HG03442 (cell line): ENCODE measurements around the gene TRPT1.
"Not testable (repeated sequence)": the region's sequence is repeated elsewhere in the genome, so short reads cannot be mapped to it uniquely, and the experiment has no call there.

Experiments used
- ATAC-seq: cut with Tn5 transposase; IDR thresholded peaks from one replicate; pipeline ENCODE4 v1.9.1; 2021; ENCODE audit warnings: mild to moderate bottlenecking, moderate library complexity; ENCODE audit not compliant: unreplicated experiment

Gene TRPT1

DNA sequence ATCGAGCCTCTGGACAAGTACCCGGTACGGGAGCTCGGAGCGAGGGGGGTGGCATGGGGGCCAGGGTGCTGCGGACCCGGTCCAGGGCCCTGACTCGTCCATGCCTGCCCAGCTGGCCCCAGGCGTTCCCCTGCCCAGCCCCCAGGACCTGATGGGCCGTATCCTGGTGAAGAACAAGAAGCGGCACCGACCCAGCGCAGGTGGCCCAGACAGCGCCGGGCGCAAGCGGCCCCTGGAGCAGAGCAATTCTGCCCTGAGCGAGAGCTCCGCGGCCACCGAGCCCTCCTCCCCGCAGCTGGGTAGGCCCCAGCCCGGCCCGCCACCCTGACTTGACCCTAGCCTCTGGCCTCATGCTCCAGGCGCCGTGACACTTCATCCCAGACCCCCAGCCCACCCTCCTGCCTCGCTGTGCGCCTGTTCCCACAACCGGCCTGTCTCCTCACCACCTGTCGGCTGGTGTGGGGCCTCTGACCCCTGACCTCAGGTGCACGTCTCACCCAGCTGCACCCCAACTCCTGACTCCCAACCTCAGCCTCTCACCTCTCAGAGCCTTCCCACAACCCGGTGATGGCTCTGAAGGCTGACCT, 33.1 kb upstream of the TRPT1 start:
- no peak for ATAC-seq

DNA sequence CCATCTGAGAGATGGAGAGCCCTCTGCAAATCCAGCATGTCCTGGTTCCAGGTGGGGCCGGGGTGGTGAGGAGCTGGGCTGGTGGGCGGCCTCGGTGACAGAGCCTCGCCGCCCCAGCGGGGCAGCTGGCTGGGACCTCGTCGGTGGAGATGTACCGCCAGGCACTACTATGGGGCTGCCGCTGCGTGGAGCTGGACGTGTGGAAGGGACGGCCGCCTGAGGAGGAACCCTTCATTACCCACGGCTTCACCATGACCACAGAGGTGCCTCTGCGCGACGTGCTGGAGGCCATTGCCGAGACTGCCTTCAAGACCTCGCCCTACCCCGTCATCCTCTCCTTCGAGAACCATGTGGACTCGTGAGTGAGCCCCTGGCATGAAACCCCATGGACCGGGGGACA, 32.4 kb upstream of the TRPT1 start:
- ATAC-seq = no peak

DNA sequence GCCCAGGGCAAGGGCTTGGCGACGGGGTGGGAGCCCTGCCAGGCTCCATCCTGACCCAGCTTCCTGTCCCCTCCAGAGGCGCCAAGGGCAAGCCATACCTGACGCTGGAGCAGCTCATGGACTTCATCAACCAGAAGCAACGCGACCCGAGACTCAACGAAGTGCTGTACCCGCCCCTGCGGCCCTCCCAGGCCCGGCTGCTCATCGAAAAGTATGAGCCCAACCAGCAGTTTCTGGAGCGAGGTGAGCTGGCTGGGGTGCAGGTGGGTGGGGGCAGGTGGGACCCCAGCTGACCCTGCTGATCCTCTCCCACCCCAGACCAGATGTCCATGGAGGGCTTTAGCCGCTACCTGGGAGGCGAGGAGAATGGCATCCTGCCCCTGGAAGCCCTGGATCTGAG, 30.3 kb upstream of the TRPT1 start:
- no peak for ATAC-seq

DNA sequence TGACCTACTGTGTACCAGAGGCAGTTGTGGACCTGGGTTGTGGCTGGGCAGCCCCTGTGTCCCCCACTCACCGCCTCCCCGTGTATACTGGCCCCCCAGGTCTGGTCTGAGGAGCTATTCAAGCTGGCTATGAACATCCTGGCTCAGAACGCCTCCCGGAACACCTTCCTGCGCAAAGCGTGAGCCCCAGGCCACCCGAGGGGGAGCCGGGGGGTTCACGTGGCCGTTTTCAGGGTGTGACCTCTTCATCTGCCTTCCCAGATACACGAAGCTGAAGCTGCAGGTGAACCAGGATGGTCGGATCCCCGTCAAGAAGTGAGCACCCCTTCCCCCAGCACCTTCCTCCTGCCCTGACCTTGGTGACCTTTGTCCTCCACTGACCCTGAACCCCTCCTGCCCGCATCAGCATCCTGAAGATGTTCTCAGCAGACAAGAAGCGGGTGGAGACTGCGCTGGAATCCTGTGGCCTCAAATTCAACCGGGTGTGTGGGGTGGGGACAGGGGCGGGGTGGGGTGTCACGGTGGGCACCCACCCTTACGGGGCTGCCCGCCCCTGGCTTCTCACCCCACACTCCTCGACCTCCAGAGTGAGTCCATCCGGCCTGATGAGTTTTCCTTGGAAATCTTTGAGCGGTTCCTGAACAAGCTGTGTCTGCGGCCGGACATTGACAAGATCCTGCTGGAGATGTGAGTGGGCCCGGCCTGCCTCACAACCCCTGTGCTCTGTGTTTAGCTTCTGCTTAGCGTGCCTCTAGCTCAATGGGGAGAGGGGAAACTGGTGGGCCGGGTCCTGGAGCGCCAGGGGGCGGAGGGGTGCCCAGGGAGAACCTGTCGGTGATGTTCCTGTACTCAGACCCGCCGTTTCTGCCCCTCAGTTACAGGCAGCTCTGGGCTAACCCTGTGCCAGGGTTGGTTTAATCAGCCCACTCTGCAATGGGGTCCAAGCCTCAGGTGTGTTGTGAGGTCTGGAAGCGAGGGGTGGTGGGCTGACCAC, 29.4 kb upstream of the TRPT1 start:
- no peak for ATAC-seq

DNA sequence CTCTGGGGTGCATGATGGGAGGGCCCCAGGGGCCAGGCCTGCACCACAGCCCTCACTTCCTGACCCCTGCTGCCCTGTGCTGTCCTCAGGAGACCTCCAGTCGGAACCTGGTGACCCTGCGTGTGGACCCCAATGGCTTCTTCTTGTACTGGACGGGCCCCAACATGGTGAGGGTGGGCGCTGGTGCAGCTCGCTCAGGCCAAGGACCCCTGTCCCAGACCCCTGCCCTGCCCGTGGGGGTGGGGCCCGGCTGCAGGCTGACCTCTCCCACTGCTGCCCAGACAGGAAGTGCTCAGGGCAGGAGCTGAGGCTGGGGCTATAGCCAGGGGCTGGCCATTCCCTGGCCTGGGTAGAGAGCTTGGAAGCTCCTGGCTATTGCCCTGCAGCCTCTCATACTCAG, 28.3 kb upstream of the TRPT1 start:
- no peak for ATAC-seq

DNA sequence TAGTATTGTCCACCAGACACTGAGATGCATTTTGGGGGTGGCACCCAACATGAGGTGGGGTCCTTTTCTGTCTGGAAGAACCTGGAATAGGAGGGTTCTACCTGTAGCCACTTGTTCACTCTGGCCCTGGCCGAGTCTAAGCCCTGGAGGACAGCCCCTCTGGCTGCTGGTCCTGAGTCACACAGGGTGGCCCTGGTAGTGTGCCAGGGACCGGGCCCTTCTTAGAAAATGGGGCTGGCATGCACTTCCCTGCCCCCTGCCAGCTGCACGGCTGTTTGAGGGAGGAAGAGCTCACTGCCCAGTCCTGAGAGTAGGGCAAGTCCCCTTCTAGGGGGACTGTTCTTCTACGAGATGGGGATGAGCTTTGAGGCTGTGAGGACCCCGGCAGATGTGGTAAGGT, 27.5 kb upstream of the TRPT1 start:
- ATAC-seq = no peak

DNA sequence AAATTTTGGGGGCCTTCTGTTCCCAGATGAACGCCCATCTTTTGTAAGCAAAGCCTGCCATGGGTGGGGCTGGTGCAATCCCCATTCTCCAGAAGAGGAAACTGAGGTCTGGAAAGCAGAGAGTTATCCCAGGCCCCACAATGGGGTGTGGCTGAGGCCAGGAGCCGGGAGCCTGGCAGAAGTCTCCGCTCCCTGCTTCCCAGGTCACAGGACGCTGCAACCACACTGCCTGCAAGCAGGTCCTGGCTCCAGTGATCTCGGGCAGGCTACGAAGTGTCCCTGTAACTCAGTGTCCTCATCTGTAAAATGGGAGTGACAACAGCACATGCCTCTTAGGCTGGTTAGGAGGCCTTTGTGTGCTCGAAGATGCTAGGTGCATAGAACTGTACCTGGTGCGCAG, 27.1 kb upstream of the TRPT1 start:
- no peak for ATAC-seq

DNA sequence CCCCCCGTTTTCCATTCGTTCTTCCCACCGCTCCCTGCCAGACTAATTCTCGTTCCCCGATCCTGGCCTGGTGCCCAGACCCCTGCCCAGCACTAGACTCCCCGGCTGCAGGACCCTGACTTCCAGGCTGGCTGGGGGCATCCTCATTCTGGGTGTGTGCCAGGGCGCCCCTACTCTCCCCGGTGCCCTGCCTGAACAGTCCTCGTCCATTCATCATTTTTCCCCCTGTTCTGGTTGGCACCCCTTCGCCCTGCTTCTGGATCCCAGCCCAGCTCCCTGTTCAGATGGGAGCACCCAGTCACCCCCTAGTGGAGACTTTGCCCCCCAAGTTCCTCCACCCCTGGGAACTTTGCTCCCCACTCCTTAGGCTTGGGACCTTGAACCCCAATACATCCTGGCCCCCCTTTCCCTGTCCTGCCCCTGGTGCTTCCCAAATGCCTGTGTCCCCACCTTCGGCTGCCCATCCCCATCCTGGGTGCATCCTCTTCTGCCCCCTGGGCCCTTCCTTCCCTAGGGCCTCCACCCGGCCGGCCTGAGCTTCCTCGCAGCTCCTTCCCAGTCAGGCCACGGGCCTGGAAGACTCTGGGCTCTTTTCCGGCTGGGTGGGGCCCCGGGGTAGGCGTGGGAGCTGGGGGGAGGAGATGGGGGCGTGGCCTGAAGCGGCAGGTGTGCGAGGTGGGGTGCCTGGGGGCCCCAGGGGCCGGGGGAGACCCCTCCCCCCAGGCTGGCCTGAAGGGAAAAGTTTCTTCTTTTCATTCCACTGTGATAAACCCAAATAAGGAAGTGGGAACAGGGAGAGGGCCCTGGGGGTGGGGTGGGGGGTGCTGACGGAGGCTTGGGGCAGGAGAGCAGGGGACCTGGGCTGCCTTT, 26.3 kb upstream of the TRPT1 start:
- no peak for ATAC-seq

DNA sequence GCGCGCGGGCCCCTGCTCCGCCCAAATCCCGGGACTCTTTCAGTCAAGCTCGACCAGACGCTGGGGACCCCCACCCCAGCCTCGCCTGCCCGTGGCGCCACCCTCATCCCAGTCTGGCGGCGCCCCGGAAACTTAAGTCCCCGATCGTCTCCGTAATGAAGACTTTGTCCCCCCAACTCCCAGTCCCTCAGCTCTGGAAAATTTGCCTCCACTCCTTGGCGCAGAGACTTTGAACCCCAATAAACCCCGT, 25.7 kb upstream of the TRPT1 start:
- ATAC-seq = no peak

DNA sequence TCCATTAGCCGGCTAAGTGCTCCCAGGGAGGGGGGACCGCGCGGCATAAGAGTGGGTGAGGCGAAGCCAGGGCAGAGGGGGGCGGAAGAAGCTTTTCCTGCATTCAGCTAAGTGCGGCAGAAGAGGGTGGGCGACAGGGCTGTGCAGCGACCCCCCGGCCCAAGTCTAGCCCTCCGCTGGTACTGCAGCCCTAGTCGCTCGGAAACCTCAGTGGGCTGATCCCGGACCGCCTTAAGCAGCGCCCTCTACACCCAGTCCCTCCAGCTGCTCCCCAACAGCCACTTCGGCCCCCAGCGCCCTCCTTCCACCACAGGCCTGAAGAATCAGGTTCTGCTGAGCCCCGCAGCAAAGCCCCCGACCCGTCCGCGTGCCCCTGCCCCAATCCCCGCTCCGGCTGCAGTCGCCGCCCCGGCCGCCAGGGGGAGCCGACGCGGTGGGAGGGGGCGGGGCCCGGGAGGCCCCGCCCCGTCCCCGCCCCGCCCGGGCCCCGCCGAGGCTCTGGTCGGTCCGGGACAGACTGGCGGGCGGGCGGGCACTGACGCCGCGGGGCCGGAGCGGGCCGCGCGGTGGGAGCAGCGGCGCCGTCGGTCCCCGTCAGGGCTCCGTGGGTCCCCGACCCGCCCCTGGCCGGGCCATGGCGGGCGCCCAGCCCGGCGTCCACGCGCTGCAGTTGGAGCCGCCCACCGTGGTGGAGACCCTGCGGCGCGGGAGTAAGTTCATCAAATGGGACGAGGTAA, 25.2 kb upstream of the TRPT1 start, which contains the start of gene PLCB3:
TSS of gene PLCB3 (plus strand) at position 515 of the 737 bp plus-strand sequence. CDS start at position 635, 120 bp downstream.
- ATAC-seq = peak; percentile 48

DNA sequence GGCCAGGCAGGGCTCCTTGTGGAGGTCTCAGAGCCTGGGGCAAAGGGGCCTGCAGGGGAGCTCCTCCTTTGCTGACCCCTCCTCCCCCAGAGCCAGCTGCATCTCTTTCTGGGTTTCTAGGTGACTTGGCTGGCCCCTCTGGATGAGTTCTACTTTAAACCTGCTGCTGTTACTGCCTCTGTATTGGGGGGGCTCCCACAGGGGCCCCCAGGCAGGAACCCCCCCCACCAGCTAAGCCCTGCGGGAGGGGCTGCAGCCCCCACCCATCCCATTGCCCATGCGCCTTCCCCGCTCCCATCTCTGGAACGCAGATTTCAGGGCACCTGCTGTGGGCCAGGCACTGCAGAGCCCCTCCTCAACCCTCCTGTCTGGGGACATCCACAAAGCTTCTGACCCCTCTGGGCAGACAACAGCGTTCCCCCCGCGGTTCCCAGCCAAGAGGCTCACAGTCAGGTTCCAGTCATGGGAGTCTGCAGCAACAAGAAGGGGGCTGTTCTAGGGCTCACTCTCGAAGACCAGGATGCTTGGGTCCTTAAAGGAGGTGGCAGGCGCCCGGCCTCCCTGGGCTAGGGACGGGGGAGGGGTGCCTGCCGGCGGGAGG, 24.5 kb upstream of the TRPT1 start:
- ATAC-seq = no peak

DNA sequence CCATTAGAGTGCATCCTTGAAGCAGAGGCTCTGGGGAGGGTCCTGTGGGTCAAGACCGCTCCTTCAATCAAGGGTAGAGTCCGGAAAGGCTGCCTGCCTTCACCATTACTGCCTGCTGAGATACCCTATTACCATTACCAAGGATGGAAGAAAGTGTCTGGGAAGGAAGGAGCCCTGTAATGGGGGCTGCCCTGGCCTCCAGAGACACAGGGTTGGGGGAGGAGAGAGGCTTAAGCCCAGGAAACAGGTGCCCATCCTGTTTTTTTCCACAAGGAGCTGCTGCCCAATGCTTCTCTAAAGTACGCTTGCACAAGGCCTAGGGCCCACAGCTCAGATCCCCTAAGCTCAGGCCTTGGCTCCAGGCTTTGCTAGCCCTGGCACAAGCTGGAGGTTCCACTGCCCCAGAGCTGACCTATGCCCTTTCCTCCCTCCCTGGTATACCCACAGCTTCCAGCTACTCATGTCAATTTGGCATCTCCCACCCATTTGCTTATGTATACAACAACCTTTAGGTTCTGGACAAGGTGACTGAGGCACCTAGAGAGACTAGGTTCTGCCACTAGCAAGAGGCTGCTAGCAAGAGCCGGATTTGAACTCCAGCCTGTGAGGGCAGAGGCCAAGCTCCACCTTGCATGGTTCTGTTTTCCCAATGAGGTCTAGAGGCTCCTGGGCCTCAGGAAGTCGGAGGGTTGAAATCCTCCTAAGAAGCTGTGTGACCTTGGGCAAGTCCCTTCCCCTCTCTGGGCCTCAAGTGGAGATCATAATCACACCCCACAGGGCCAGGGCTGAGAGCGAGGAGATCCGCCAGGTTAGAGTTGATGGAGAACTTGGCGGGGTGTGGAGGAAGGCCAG, 23.8 kb upstream of the TRPT1 start:
- ATAC-seq = no peak

DNA sequence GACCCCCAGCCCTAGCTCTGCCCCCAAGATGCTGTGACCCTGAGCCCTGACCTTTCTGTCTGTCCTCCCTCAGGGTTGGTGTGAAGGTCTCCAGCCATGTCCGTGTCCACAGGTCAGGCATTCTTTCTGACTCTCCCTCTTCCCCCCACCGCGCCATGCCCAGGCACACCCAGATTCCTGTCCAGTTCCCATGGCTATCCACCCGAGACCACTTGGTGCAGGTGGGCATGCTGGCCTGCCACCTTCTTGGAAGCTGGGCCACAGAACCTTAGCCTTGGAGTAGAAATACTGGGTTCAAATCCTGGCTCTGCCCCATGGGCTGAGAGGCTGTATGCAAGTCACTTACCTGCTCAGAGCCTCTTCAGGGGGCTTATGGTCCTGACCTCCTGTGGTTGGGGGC, 23.1 kb upstream of the TRPT1 start:
- ATAC-seq = no peak

DNA sequence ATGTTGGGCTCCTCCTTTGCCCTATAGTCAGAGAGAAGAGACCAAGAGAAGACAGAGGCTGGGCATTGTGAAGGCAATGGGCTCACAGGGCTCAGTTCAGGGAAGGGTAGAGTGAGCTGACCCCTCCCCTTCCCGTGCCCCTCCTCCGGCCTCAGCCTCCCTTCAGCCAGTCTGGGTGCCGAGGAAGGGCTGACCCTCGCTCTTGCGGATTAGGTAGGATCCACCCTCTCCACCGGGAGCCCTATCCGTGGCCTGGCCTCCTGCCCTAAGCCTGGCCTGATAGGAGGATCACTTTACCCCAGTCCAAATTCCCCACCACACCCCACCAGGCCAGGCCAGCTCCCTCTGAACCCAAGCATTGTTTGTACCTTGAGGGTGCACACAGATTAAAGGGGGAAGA, 22.6 kb upstream of the TRPT1 start:
- ATAC-seq = no peak

DNA sequence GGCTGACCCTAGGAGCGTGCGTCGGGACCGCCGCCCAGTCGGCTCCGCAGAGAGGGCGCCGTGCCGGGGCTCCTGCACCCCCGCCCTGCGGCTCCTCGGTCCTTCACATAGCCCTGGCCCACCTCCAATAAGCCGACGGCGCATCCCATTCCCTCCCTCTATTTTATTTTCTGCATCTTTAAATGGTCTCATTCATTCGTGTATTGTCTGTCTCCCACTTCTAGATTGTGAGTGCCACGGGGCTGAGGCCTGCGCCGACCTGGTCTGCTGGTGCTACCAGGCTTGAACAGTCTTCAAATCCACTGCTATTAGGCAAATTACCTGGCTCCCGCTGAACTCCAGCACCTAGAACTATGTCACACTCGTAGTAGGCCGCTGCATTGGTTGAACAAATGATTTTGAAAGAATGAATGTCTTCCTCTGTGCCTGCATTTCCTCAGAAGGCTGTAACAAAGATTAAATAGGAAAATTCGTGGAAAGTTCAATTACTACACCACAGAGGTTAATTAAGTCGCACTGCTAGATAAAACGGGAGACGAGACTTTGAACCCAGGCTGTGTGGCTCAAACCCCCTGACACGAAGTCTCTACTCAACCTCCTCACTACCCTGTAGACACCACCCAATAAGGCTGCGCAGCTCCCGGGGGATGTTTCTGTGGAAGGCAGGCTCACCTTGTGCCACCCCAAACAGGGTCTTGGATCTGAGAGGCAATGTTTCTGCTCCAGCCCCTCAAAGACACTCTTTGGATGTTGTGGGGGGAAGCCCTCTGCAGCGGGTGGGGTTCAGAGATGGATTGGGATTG, 21.9 kb upstream of the TRPT1 start:
- ATAC-seq = no peak

DNA sequence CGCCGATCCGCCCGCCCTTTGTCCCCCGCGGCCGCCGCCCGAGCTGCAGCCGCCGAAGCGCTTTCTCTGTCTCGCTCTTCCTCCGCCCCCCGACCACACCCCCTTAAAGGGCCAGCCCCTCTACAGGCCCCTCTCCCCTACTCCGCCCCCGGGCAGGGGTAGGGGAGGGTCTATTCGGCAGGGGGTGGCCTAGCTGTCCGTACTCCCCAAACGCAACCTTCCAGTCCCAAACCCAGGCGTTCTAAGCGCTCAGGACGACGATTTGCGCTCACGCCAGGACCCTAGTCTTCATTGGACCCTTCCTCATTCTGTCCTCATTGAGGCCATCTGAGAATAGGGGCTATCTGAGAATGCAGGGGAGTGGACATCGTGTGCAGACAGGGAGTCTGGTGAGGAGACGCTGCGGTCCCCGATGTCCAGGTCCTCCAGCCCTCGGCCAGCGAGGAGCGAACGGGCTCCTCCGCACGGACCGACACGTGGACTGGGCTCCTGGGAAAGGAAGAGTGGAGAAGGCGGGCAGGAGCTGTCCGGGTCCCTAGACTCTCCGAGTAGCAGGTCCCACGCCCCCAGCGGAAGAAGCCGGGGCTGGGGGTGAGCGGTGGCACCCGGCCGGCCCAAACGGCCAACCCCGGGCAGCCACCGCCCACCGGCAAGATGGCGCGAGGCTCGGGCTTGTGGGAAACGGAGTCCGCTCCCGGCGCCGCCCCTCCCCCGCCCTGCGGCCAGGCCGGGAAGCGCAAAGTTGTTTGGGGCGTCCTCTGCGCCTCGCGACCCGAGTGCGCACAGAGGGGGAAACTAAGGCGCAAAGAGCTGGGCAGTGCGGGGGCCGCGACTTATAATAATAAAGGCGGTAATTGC, 21.1 kb upstream of the TRPT1 start, which contains the start of gene PPP1R14B:
TSS of gene PPP1R14B (minus strand) at position 73 of the 858 bp plus-strand sequence. CDS start 270 bp downstream, outside the sequence.
- no peak for ATAC-seq

DNA sequence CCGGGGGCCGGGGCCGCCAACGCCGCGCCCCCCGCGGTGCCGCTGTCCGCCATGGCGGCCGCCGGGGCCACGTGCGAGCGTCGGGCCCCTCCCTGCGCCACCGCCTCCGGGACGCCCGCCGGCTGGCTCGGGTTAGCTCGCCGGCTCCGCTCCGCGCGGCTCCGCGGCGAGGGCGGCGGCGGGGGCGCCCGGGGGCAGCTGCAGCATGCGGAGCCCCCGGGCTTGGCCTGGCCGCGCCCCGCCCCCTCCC, 20.6 kb upstream of the TRPT1 start:
- not testable (repeated sequence) for ATAC-seq
